Type B pancreatic cell (in vitro differentiated cells): Measurements from ENCODE around the gene ZNF491. TPM values are rescaled to one million over a fixed set of nuclear protein-coding genes. Genes with fewer than 3 reads are reported as not detected.
"Not testable (repeated sequence)": the region's sequence is repeated elsewhere in the genome, so short reads cannot be mapped to it uniquely, and the experiment has no call there.

Experiments used
- DNase-seq: peaks from one replicate; pipeline ENCODE4 v3.0.0; 2021; ENCODE audit warnings: mixed read lengths; ENCODE audit not compliant: unreplicated experiment; ENCODE audit errors: extremely low spot score
- H3K27ac Mint-ChIP-seq: 2 replicates; pipeline ENCODE4 v1.8.0; 2021; ENCODE audit warnings: mild to moderate bottlenecking, mixed read lengths
- H3K27me3 Mint-ChIP-seq: 2 replicates; pipeline ENCODE4 v1.8.0; 2021; ENCODE audit warnings: mixed read lengths
- H3K36me3 Mint-ChIP-seq: 2 replicates; pipeline ENCODE4 v1.8.0; 2021; ENCODE audit warnings: mixed read lengths
- H3K4me1 Mint-ChIP-seq: one replicate; pipeline ENCODE4 v1.8.0; 2021; ENCODE audit warnings: mixed read lengths; ENCODE audit not compliant: unreplicated experiment
- H3K4me3 Mint-ChIP-seq: 2 replicates; pipeline ENCODE4 v1.8.0; 2021; ENCODE audit warnings: mild to moderate bottlenecking, mixed read lengths
- H3K9me3 Mint-ChIP-seq: 2 replicates; pipeline ENCODE4 v1.8.0; 2021; ENCODE audit warnings: mixed read lengths
- total RNA-seq: library from RNA; stranded (reverse); gene quantifications from 2 replicates; pipeline ENCODE4 v1.2.1, GENCODE V29; 2021; ENCODE audit warnings: low replicate concordance
- TF ChIP-seq, protein P1 (sequence below): fragments of 200-600 bp; sonication (generic); conservative IDR thresholded peaks from 2 replicates; pipeline ENCODE4 v1.5.0; 2021; ENCODE audit warnings: antibody characterized with exemption, mild to moderate bottlenecking

ZNF491 gene
- total RNA-seq, 1 donor from 2014 or later, result 8.8 TPM

DNA sequence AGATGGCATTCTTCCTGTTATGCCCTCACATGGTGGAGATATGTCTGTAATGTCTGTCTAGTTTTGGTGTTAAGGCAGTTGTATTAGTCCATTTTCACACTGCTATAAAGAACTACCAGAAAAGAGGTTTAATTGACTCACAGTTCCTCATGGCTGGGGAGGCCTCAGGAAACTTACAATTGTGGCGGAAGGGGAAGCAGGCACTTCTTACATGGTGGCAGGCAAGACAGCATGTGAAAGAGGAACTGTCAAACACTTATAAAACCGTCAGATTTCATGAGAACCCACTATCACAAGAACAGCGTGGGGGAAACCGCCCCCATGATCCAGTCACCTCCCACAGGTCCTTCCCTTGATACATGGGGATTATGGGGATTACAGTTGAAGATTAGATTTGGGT lies 28.3 kb upstream of the ZNF491 start:
- Mint-ChIP-seq H3K27me3 (peaks cover 1% of the 10 kb centered on the region), H3K36me3 (peaks cover 26% of the 10 kb centered on the region), H3K4me3 (peak overlapping the region; percentile 28), H3K4me1 (peaks cover 13% of the 10 kb centered on the region), H3K27ac (no peak overlapping the region), H3K9me3 (peaks cover 23% of the 10 kb centered on the region)
- TF ChIP-seq, protein P1, sequence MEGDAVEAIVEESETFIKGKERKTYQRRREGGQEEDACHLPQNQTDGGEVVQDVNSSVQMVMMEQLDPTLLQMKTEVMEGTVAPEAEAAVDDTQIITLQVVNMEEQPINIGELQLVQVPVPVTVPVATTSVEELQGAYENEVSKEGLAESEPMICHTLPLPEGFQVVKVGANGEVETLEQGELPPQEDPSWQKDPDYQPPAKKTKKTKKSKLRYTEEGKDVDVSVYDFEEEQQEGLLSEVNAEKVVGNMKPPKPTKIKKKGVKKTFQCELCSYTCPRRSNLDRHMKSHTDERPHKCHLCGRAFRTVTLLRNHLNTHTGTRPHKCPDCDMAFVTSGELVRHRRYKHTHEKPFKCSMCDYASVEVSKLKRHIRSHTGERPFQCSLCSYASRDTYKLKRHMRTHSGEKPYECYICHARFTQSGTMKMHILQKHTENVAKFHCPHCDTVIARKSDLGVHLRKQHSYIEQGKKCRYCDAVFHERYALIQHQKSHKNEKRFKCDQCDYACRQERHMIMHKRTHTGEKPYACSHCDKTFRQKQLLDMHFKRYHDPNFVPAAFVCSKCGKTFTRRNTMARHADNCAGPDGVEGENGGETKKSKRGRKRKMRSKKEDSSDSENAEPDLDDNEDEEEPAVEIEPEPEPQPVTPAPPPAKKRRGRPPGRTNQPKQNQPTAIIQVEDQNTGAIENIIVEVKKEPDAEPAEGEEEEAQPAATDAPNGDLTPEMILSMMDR, result no peak
- DNase-seq, result no peak

DNA sequence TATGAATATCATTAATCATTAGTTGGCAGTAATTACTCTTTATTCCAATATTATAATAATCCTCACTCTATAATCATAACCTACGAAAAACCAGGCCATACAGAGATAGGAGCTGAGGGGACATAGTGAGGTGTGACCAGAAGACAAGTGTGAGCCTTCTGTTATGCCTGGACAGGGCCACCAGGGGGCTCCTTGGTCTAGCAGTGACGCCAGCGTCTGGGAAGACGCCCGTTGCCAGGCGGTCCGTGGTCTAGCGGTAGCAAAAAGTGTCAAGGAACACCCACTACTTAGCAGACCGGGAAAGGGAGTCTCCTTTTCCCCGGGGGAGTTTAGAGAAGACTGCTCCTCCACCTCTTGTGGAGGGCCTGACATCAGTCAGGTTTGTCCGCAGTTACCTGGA lies 26.8 kb upstream of the ZNF491 start:
- Mint-ChIP-seq H3K4me1 (peaks cover 11% of the 10 kb centered on the region), H3K36me3 (peaks cover 34% of the 10 kb centered on the region), H3K9me3 (peaks cover 23% of the 10 kb centered on the region)
- TF ChIP-seq, protein P1, result peak; percentile 48
- not testable (repeated sequence) for H3K4me3 Mint-ChIP-seq, H3K27me3 Mint-ChIP-seq, H3K27ac Mint-ChIP-seq, DNase-seq

DNA sequence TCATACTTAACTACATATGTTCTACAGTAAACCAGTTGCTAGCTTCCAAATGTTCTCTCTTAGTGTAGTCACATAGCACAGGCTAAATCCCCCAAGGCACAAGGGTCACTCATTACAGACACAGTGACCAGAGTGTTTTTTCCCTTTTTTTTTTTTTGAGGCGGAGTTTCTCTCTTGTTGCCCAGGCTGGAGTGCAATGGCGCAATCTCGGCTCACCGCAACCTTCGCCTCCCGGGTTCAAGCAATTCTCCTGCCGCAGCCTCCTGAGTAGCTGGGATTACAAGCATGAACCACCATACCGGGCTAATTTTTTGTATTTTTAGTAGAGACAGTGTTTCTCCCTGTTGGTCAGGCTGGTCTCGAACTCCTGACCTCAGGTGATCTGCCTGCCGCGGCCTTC lies 21.7 kb upstream of the ZNF491 start:
- not testable (repeated sequence) for H3K27ac Mint-ChIP-seq, DNase-seq, H3K27me3 Mint-ChIP-seq, H3K4me1 Mint-ChIP-seq, H3K4me3 Mint-ChIP-seq
- H3K9me3 Mint-ChIP-seq, result peaks cover 35% of the 10 kb centered on the region
- peaks cover 55% of the 10 kb centered on the region for H3K36me3 Mint-ChIP-seq

- TF ChIP-seq, protein P1, result no peak
- Mint-ChIP-seq H3K27me3 (no peaks in the 10 kb centered on the region), H3K27ac (no peak overlapping the region), H3K36me3 (peaks cover 59% of the 10 kb centered on the region), H3K9me3 (peaks cover 31% of the 10 kb centered on the region), H3K4me1 (no peaks in the 10 kb centered on the region), H3K4me3 (no peak overlapping the region)
- no peak for DNase-seq
Measured at GRCh38 chr19:11780431-11781020, 17.8 kb upstream of the ZNF491 start.

GRCh38 chr19:11781295-11782057 lies 16.8 kb upstream of the ZNF491 start:
- no peak overlapping the region for H3K27ac Mint-ChIP-seq
- H3K4me3 Mint-ChIP-seq, result no peak overlapping the region
- TF ChIP-seq, protein P1, result no peak
- peaks cover 52% of the 10 kb centered on the region for H3K36me3 Mint-ChIP-seq
- no peak for DNase-seq
- H3K27me3 Mint-ChIP-seq, result no peaks in the 10 kb centered on the region
- no peaks in the 10 kb centered on the region for H3K4me1 Mint-ChIP-seq
- H3K9me3 Mint-ChIP-seq, result peaks cover 31% of the 10 kb centered on the region

- H3K4me1 Mint-ChIP-seq, result no peaks in the 10 kb centered on the region
- peaks cover 27% of the 10 kb centered on the region for H3K9me3 Mint-ChIP-seq
- no peak overlapping the region for H3K27ac Mint-ChIP-seq
- H3K4me3 Mint-ChIP-seq, result no peak overlapping the region
- TF ChIP-seq, protein P1, result no peak
- no peak for DNase-seq
- peaks cover 43% of the 10 kb centered on the region for H3K36me3 Mint-ChIP-seq
- H3K27me3 Mint-ChIP-seq, result no peaks in the 10 kb centered on the region
Measured at GRCh38 chr19:11783767-11784166, 14.6 kb upstream of the ZNF491 start.
